Measurements from ENCODE around the gene EEF1A2. TPM values are rescaled to one million over a fixed set of nuclear protein-coding genes. Genes with fewer than 3 reads are reported as not detected.

EEF1A2 gene
- total RNA-seq, 4 donors from 2014 or later = 1.7 to 17.8 (median 7.4) TPM

DNA sequence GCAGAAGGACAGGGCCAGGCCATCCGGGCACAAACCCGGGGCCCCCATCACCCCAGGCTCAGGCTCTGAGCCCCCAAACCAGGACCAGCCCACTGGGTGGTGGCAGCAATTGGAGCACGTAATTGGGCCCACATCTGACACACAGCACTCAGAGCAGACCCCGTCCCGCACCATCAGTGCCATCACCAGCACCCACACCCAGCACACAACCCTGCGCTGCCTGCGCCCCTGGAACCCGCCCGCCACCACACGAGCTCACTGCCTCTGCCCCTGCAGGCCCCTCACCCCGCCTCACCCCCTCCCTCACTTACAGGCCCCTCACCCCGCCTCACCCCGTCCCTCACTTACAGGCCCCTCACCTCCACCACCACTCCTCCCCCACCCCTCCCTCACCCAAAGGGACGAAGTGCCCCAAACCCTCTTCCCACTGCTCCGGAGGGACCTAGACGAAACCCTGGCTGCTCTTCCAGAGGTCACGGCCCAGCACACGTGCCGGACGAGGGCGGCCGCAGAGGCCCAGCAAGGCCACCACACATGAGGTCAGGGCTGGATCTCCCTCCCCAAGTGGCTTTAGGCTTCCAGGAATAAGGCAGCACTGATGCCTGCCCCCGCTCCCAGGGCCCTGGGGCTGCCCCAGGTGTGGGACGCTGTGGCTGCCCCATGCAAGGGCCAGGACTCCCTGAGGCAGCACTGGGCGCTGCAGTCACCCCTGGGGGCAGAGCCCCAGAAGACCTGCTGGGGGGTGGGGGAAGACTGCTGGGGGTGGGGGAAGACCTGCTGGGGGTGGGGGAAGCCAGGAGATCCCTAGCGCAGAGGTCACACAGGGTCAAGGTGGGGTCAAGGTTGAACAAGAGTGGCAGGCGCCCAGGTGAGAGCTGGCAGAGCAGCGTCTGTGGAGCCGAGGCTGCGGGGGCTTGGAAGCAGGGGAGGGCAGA is 48.8 kb downstream of the EEF1A2 start:
- TF ChIP-seq EP300 (IDR thresholded peaks at IDR 0.05) = no peak
- TF ChIP-seq POLR2AphosphoS5 (IDR thresholded peaks at IDR 0.05) = no peak
- TF ChIP-seq, protein P1, sequence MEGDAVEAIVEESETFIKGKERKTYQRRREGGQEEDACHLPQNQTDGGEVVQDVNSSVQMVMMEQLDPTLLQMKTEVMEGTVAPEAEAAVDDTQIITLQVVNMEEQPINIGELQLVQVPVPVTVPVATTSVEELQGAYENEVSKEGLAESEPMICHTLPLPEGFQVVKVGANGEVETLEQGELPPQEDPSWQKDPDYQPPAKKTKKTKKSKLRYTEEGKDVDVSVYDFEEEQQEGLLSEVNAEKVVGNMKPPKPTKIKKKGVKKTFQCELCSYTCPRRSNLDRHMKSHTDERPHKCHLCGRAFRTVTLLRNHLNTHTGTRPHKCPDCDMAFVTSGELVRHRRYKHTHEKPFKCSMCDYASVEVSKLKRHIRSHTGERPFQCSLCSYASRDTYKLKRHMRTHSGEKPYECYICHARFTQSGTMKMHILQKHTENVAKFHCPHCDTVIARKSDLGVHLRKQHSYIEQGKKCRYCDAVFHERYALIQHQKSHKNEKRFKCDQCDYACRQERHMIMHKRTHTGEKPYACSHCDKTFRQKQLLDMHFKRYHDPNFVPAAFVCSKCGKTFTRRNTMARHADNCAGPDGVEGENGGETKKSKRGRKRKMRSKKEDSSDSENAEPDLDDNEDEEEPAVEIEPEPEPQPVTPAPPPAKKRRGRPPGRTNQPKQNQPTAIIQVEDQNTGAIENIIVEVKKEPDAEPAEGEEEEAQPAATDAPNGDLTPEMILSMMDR (IDR thresholded peaks at IDR 0.05) = no peak
- no peak for TF ChIP-seq POLR2A (IDR thresholded peaks at IDR 0.05; ENCODE audit: low read depth)

DNA sequence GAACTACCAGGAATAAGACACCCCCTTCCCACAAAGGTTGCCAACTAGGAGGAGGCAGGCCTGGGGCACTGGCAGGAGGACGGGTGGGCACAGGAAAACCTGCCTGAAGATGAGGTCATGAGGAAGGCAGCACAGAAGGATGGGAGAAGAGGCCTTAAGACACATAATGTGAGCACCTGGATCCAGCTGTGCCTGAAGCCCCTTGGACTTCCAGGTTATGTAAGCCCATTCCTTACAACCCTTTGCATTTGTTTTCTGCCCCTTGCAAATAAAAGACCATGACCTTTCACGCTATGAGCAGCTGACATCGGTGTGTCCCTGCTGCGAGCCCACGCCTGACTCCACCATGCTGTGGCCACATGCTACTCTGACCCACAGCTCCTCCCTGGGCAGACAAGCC is 49.9 kb downstream of the EEF1A2 start:
- intact Hi-C loops (cut with DNase I) = no loop called here
- H3K9me3 ChIP-seq = no peaks in the 10 kb centered on the region
- no peak for DNase-seq (ENCODE audit: extremely low spot score)
- TF ChIP-seq, protein P1 (IDR thresholded peaks at IDR 0.05) = no peak
- TF ChIP-seq POLR2A (IDR thresholded peaks at IDR 0.05; ENCODE audit: low read depth) (no peak), POLR2AphosphoS5 (IDR thresholded peaks at IDR 0.05) (no peak), EP300 (IDR thresholded peaks at IDR 0.05) (no peak)
- no peaks in the 10 kb centered on the region for H3K36me3 ChIP-seq
- no peak overlapping the region for H3K27ac ChIP-seq (replicated peaks in 1 of 4)
- peaks cover 3 to 12% (median 11%) of the 10 kb centered on the region in 4 donors for H3K4me1 ChIP-seq
- no peak overlapping the region for H3K4me3 ChIP-seq
- 98% methylated on average over 5 of the region's 5 CpGs for WGBS
- H3K27me3 ChIP-seq = peaks cover 0 to 96% (median 17%) of the 10 kb centered on the region in 4 donors

More for the DNA sequence above, 48.8 kb downstream of the EEF1A2 start:
- Histone ChIP-seq H3K9me3 (no peaks in the 10 kb centered on the region), H3K36me3 (no peaks in the 10 kb centered on the region), H3K4me1 (peaks cover 7 to 21% (median 19%) of the 10 kb centered on the region in 4 donors), H3K27me3 (peaks cover 0 to 98% (median 22%) of the 10 kb centered on the region in 4 donors), H3K4me3 (no peak overlapping the region), H3K27ac (replicated peaks in 1 of 4) (no peak overlapping the region)
- intact Hi-C loops (cut with DNase I) = no loop called here
- 85% methylated on average over 19 of the region's 30 CpGs for WGBS
- DNase-seq (ENCODE audit: extremely low spot score) = no peak

DNA sequence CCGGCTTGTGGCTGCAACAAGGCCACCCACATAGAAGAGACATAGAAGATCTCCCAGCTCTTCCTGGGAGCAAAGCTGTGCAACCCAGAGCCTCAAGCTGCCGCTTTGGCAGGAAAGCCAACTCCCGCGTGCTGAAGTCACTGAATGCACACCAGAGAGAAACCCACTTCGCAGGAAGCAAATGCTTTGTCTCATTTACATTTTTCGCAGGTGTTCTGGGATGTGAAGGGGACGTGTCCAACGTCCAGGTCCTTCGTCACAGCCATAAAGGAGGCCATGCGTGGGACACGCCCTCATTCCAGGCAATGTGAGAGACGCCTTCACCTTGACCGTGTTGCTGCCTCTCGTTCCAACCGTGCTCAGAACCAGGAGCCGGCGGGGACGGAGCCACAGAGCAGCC is 50.9 kb downstream of the EEF1A2 start:
- Histone ChIP-seq H3K4me3 (no peak overlapping the region), H3K4me1 (peaks cover 0 to 2% (median 1%) of the 10 kb centered on the region in 4 donors), H3K36me3 (no peaks in the 10 kb centered on the region), H3K27ac (replicated peaks in 1 of 4) (no peak overlapping the region), H3K9me3 (no peaks in the 10 kb centered on the region), H3K27me3 (peaks cover 0 to 86% (median 15%) of the 10 kb centered on the region in 4 donors)
- no peak for DNase-seq (ENCODE audit: extremely low spot score)
- 50% methylated on average over 12 of the region's 18 CpGs for WGBS
- intact Hi-C loops (cut with DNase I) = no loop called here
- TF ChIP-seq EP300 (IDR thresholded peaks at IDR 0.05) = no peak
- TF ChIP-seq, protein P1 (IDR thresholded peaks at IDR 0.05) = no peak
- no peak for TF ChIP-seq POLR2A (IDR thresholded peaks at IDR 0.05; ENCODE audit: low read depth)

DNA sequence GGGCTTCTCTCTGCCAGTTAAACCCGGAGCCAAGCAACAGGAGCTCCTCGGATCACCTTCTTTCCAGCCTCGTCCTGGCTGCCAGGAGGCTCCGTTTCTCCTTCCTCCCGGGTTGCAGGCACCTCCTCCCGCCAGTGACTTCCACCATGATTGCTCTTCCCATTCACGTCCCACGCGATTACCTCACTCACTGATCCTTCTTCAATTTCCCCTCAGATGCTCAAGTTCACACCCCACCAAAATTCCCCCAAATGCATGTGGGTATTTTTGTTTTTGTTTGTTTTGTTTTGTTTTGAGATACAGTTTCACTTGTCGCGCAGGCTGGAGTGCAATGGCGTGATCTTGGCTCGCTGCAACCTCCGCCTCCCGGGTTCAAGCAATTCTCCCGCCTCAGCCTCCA is 51.6 kb downstream of the EEF1A2 start:
- no peak overlapping the region for H3K27ac ChIP-seq (replicated peaks in 1 of 4)
- H3K27me3 ChIP-seq = peaks cover 0 to 78% (median 8%) of the 10 kb centered on the region in 4 donors
- intact Hi-C loops (cut with DNase I) = no loop called here
- H3K4me1 ChIP-seq = no peaks in the 10 kb centered on the region
- no peaks in the 10 kb centered on the region for H3K9me3 ChIP-seq
- H3K4me3 ChIP-seq = no peak overlapping the region
- H3K36me3 ChIP-seq = no peaks in the 10 kb centered on the region
- DNase-seq (ENCODE audit: extremely low spot score) = no peak
- no peak for TF ChIP-seq EP300 (IDR thresholded peaks at IDR 0.05)
- WGBS = 79% methylated on average over 16 of the region's 16 CpGs

DNA sequence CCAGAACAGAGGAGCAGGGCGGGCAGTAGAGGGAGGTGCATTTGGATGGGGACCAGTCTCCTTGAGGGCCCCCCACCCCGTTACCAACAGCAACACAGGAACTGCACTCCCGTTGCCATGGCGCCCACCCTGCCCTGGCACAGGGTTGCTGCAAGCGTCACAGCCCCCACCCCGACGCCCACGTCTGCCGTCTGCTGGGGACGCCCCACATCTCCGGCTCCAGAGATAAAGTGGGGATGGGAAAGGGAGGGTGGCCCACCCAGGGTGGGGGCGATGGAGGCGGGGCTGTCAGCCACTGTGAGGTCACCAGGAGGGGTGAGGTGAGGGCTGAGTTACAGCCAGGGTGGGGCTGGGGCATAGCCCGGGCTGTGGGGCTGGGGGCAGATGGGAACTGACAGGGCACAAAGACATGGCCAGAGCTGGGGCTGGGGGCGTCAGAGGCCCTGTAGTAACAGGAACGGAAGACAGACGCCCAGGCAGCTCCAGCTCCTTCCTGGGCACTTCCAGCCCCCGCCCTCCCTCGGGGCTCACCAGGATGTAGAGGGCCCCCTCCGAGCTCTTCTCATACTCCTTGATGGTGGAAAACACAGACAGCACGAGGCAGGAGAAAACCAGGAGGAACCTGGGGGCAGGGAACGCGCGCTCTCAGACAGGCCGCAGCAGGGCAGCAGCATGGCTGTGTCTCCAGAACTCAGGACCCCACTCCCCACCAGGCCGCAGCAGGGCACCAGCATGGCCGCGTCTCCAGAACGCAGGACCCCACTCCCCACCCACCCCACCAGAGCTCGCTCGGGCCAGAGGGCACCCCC is 52.5 kb downstream of the EEF1A2 start:
- Histone ChIP-seq H3K4me1 (no peaks in the 10 kb centered on the region), H3K27me3 (peaks cover 0 to 78% (median 6%) of the 10 kb centered on the region in 4 donors), H3K9me3 (no peaks in the 10 kb centered on the region), H3K36me3 (no peaks in the 10 kb centered on the region), H3K27ac (replicated peaks in 1 of 4) (no peak overlapping the region), H3K4me3 (no peak overlapping the region)
- WGBS = 62% methylated on average over 28 of the region's 31 CpGs
- intact Hi-C loops (cut with DNase I) = no loop called here
- DNase-seq (ENCODE audit: extremely low spot score) = no peak
- TF ChIP-seq, protein P1 (IDR thresholded peaks at IDR 0.05) = no peak
- no peak for TF ChIP-seq EP300 (IDR thresholded peaks at IDR 0.05)
- no peak for TF ChIP-seq POLR2AphosphoS5 (IDR thresholded peaks at IDR 0.05)
- TF ChIP-seq POLR2A (IDR thresholded peaks at IDR 0.05; ENCODE audit: low read depth) = no peak
